Kasumi-1 (cell line): Measurements from ENCODE around the gene TRIM41.
"Not testable (repeated sequence)": the region's sequence is repeated elsewhere in the genome, so short reads cannot be mapped to it uniquely, and the experiment has no call there.

Source experiments
- DNase-seq, 2 experiments: peaks; one replicate each; lab custom pipeline; 2025; lab: John Stamatoyannopoulos, UW

TRIM41 gene

DNA sequence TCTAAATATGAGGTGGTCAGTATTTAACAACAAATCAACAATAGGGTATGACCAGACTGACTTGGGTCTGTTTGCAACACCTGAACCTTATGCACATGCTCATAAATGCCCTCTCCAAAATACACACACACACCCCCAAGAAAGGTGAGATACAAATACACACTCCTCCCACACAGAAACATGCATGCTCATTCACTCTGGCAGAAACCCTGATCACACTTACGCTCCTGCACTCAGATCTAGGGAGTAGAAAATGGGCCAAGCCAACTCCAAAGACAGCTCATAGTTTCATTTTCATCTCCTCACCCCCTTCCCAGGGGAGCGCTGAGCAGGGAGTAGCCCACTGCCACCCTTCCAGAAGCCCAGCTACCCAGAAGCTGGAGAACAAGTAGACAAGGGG is 29.4 kb upstream of the TRIM41 start:
- no peak for DNase-seq

DNA sequence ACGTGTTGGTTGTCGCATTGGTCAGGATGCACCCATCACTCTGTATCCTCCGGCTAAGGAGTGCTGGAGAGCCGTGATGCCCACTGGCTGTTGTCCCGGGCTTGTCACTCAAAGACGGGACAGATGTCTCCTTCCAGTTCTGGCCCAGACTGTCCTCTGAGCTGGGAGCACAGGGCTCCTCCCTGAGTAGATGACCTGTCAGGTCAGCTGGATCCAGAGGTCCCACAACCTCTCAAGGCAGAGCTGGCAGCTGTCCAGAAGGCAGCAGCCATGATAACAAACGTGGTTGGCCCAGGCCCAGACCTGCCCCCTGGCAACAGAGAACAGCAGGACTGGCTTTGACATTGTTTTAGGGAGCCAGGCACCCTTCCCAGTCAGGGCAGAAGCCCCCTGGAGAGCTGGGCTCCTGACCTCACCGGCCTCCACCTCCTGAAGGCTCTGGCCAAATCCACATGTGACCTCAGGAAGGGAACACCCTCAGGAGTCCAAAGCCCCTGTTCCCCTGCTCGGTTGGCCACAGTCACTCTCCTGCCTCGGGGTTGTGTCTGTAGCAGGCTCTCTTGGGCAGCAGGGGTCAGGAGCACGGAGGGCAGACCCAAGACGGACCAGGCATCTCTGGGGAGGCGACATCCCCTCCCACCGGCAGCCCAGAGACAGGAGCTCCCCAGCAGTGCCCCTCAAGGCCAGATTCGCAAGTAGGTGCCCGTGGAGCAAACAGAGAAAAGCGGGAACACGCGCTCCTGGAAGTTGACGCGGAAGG is 28.4 kb upstream of the TRIM41 start:
- no peak for DNase-seq

DNA sequence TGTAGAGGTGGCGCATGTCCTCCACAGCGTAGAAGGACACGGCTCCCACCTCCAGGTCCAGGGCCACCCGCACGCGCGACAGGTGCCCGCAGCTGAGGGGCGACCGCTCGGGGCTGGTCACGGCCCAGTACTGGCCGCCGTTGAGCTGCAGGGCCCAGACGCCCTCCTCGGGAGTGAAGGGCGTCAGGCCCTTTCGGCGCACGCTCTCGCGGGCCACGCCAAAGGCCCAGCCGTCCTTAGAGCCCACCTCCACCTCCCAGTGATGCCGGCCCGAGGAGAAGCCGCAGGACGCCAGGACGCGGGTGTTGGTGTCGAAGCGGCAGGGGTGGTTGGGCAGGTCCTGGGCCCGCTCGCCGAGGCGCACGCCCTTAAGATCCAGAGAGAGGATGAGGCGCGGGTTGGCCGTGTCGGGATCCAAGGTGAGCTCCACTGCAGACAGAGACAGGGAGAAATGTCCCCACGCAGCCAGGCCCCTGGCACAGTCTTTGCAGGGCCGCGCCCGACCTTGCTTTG is 27.8 kb upstream of the TRIM41 start:
- no peak for DNase-seq

DNA sequence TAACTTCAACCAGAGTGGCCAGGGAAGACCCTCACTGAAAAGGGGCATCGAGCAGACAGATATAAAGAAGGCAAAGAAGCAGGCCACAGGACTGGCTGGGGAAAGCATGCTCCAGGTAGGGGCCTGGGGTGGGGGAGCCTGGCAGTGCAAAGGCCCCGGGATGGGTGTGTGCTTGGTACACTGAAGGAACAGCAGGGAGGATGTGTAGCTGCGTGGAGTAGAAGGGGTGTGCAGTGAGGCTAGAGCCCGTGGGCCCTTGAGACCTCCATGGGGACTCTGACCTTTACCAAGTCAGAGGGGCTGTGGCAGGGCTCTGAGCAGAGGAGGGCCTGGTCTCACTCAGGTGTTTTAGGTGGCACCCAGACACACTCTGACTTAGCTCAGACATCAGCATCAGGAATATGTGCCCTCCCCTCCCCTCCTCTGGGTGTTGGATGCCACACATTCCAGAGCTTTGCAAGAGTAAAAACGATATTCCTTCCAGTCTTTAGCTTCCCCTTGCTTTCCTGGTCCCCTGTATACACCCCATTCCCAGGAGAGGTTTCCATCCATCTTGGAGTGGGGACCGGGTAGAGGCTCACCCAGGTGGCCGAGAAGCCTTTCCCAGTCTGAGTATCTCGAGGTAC is 25.6 kb upstream of the TRIM41 start:
- DNase-seq: no peak

DNA sequence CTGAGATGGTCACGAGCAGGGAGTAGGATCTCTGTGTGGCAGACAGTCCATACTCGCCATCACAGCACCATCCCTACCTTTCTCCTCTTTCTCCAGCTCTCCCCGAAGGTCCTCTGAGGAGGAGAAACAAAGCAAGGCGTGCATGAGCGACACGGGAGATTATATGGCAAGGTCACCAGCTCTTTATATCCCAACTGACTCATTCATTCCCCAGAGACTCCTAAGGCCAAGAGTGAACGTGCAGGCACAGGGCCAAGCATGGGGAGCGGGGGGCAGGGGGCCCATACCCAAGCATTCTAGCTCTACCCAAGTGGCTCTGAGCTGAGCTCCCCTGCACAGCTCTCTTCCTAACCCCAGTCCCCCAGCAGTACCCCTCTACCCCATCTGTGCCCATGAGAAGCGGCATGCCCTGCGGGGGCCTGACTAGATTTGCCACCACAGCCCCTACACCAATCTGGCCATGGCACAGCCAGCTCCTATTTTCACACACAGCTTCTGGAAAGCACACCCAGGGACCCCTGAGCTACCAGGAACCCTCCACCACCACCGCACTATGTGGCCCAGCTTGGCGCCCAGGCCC is 24.9 kb upstream of the TRIM41 start:
- DNase-seq: no peak

DNA sequence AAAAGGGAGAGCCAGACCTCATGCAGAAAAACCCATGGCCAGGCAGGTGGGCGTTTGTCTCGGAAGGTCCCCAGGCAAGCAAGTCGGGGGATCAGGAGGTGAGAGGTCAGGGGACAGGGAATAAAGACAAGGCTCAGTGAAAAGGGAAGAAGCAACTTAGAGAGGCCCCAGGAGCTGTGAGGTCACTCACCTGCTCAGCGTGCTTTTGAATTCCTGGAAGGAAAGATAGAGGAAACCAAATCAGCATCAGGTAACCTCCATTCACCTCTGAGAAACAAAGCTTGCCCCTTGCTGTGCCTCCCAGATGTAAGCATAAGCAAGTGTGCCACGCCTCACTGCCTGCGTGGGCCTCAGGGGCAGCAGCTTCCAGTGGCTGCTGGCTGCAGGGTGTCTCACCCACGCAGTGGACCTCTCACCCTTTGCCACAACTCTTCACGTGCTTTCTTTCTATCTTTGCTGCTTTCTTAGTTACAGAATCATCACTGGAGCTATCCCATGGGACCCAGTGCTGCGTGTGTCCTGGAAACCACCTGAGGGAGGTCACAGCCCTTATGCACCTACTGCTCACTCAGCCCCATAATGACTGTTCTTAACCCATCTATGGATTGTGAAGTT is 24.1 kb upstream of the TRIM41 start:
- DNase-seq: no peak

DNA sequence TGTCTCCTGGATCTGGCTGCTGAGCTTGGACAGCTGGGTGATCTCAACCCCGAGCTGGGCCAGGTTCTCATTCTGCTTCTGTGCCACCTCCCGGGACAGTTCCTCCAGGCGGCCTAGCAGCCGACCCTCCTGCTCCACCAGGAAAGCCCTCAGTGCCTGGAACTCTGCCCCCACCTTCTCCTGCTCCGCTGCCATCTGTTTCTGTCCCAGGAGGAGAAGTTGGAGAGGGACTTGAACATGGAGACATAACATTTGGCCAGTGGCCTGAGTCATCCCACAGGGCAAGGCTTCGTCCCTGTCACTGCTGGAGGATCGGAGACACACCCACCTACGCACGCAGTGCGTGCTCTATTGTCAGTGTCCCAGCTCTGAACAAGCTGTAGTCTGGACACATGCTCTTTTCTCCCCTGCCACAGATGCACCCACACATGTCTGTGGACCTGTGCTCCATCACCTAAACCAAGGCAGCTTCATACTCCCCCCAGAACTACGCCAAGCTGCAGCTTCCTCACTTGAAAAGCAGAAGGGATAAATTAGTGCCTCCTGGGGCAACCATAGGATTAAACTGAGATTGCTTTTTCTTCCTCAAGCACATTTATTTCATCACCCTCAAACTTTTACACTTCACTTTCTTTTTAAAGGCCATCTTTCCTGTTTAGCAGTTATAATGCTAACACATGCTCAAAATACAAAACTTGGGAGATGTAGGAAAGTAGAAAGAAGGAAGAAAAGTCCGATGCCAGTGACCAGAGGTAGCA is 23.0 kb upstream of the TRIM41 start:
- DNase-seq: no peak

DNA sequence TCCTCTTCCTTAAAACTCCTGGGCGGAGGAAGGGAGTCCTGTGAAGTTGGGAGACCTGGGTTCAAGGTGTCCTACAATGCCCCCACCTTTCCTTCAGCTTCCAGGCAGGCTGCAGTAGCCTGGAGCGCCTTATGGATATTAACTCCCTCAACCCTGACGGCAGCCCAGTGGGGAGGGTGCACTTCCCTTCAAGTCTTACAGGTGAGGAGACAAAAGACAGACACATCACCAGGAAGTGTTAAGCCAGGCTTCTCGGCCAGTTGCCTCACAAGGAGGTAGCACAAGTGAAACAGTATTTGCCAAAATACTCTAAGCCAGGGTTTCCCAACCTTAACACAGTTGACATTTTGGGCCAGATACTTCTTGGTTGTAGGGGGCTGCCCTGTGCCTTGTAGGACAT is 22.3 kb upstream of the TRIM41 start:
- DNase-seq: no peak

DNA sequence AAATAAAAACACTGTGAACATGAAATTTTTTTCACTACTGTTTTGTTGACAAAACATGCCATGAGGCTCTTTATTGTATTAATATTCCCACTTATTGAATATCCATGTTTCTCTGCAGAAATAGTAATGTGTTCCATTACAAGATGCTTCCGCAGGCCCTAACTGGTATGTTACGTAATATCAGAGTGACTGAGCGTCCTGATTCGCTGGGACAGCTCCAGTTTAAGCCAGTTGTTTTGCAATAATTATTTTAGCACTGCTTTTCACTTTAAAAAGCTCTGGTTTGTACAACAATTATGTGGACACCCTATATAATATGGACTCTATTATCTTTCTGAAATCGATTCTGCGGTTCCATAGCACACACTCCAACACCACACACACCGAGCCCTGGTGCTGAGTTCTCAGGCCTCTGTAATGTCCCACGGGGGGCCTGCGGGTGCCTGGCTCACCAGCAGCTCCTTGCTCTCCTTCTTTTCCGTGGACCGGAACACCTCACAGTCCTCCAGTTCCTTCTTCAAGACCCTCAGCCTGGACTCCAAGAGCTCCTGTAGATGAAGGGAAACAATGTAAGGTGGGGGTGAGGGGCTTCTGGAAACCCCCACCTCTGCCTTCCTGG is 19.9 kb upstream of the TRIM41 start:
- no peak for DNase-seq

DNA sequence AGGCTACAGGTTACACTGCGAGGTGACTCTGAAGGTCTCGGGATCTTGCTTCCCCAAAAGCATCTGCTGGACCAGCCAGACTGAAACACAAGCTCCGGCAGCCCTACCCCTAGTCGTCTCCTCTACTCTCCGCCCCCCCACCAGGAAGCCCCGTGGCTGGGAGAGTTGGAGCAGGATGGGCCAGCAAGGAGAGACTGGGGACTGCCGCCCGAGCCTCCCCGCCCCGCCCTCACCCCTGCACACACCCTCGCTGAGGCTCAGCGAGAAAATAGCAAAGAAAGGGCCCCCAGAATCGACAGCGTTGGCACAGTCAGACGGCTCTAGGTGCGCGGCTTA is 19.3 kb upstream of the TRIM41 start:
- no peak for DNase-seq

DNA sequence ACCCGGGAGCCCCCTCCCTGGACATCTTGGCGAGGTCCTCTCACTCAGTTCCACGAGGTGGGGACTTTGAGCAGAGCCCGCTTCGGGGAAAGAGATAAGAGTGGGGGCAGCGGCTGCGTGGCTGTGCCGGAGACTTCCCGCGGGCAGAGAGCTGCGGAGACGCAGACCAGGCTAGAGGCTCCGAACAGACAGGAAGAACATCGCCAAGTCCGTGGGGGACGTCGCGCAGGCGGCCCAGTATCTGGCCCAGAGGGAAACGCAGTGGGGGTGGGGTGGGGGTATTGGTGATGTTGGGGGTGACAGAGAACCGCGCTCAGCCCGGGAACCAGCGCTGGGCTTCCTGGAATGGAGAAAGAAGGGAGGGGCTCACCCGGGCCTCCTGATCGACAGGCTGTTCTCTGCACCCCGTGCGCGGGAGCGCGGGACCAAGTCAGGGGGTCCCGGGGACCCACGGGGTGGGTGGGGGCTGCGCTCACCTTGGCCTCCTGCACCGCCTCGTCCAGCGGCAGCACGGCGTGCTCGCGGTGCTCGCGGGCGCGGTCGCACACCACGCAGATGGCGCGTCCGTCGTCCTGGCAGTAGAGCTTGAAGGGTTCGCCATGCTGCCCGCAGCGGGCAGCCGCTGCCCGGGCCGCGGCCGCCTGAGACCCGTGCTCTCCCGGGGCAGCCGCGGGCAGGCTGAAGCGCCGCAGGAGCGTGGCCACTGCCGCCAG is 18.8 kb upstream of the TRIM41 start:
- no peak for DNase-seq

DNA sequence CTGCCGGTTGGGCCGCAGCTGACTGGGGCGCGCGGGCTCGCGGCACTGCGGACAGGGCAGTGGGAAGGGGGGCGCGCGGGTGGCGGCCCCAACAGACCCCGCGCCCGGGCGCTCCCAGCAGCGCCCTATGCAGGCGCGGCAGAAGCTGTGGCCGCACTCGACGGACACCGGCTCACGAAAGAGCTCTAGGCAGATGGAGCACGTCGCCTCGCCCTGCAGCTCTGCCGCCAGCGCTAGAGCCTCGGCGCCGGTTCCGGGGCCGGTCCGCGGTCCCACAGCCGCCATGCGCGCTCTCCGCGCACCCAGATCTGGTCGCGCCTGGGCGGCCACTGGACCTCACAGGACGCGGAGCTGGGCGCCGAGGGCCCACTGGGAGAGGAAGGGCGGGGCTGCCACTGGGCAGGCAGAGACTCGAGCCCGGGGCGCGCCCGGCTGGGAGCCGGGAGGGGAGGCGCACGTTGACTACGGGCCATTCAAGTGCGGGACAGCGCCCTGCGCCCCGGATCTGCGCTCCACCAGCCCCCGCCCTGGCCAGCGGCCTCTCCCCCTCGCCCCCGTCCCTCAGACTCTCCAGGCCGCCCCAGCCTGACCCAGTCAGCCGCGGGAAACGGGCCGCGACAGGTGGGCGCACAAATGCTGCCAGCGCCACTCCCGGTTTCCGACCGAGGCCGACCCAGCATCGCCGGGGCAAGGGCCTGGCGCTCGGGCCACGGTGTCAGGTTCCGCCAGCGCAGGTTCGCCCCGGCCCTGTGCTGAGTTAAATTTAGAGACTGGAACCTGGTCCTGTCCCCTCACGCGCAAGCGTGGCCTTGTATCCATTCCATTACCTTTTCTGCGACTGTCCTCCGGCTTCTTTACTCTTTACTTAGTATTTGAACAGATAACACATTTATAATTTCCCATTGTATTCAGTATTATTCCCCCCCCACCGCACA is 18.0 kb upstream of the TRIM41 start, which contains the start of gene TRIM7:
TSS of gene TRIM7 (minus strand) at position 371 of the 935 bp plus-strand sequence. CDS start at position 285, 86 bp downstream.
- no peak for DNase-seq

DNA sequence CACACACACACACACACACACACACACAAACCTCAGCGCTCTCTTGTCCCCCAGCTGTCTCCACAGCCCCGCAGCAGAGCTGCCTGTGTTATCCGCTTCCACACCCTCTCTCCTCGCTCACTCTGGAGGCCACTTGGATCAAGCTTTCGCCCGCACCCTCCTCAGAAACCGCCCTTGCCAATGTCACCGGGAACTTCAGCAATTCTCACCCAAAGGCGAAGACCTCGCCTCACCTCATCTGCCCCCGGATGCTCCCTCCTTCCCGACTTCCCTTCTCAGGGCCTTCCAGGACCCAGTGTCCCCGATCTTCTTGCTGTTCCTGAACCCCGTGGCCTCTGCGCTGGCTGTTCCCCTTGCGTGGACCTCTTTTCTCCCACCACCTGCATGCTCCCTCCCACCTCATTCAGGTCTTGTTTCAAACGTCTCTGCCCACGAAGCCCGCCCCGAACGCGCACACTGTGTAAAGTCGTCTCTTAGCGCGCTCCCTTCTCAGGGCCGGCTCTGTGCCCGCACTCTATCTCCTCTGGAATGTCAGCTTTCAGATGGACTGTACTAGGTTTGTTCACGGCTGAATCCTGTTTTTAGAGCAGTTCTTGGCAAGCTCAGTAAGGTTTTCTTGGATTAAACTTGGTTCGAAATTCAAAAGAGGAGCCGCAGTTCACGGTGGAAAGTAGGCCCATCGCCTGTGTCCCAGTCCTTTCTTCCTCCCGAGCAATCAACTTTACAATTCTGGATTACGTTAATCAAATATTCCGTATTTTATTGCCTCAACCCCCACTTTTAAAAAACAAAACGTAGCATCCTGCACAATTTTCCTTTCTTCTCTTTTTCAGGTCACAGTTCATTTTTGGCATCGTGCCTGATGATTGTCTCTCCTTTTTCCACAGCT is 17.1 kb upstream of the TRIM41 start:
- DNase-seq: no peak

DNA sequence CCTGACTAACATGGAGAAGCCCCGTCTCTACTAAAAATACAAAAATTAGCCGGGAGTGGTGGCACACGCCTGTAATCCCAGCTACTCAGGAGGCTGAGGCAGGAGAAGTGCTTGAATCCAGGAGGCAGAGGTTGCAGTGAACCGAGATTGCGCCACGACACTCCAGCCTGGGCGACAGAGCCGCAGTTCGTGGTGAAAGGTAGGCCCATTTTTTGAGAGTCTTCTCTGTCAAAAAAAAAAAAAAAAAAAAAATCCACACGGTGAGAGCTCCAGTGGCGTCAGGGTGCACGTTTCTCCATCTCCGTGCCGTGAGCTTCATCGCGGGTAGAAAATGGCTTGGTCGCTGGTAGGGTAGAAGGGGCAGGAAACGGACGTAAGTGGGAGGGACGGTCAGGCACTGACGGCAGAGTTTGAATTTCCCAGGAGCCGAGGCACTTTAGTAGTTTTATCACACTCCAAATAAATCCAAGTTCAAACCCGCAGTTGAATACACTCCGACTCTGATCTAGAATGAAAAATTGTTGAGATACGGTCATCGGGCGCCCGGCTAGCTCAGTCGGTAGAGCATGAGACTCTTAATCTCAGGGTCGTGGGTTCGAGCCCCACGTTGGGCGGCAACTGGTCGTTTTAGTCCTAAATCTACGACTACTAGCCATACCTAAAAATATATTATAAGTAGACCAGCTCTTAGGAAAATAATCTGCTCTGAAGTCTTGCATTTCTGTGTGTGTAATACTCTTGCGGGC is 15.7 kb upstream of the TRIM41 start:
- no peak for DNase-seq

DNA sequence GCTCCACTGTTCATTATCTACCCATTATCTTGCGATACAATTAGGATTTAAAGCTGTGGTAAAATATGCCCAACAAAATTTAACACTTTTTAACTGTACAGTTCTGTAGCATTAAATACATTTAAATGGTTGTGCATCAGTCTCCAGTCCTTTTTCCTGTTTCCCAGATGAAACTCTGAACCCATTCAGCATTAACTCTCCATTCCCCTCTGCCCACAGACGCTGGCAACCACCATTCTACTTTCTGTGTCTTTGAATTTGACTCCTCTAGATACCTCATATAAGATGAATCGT is 15.2 kb upstream of the TRIM41 start:
- DNase-seq: no peak

DNA sequence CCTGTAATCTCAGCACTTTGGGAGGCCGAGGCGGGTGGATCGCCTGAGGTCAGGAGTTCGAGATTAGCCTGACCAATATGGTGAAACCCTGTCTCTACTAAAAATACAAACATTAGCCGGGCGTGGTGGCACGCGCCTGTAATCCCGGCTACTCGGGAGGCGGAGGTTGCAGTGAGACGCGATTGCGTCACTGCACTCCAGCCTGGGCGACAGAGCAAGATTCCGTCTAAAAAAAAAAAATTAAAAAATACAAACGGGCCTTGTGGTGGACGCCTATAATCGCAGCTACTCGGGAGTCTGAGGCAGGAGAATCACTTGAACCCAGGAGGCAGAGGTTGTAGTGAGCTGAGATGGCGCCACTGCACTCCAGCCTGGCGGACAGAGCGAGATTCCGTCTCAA is 14.1 kb upstream of the TRIM41 start:
- DNase-seq: not testable (repeated sequence)

DNA sequence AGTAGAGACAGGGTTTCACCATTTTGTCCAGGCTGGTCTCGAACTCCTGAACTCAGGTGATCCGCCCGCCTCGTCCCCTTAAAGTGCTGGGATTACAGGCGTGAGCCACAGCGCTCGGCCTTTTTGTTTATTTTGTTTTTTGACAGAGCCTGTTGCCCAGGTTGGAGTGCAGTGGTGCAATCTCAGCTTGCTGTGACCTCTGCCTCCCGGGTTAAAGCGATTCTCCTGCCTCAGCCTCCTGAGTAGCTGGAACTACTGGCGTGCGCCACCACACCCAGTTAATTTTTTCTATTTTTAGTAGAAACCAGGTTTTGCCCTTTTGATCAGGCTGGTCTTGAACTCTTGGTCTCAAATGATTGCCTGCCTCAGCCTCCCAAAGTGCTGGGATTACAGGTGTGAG is 12.9 kb upstream of the TRIM41 start:
- not testable (repeated sequence) for DNase-seq

DNA sequence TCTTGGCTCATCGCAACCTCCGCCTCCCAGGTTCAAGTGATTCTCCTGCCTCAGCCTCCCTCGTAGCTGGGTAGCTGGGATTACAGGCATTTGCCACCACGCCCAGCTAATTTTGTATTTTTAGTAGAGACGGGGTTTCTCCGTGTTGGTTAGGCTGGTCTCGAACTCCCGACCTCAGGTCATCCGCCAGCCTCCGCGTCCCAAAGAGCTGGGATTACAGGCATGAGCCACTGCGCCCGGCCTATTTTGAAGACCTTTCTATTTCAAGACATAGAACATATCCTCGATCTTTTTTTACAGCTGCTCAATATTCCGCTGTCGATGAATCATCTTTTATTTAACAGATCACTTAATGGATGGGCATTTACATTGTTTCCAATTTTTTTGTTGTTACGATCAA is 12.4 kb upstream of the TRIM41 start:
- not testable (repeated sequence) for DNase-seq
